Kidney epithelial cell (primary cell): Measurements from ENCODE around the gene RANBP3L. TPM values are rescaled to one million over a fixed set of nuclear protein-coding genes. Genes with fewer than 3 reads are reported as not detected.

Source experiments
- DNase-seq: peaks from one replicate; pipeline ENCODE4 v3.0.0-alpha.2; 2010; ENCODE audit warnings: low read depth
- H3K27me3 ChIP-seq: 2 replicates; pipeline ENCODE4 v1.6.0; 2011; ENCODE audit warnings: low read length; ENCODE audit not compliant: control insufficient read depth, insufficient read depth
- H3K36me3 ChIP-seq: 2 replicates; pipeline ENCODE4 v1.5.1; 2011; ENCODE audit warnings: low read length; ENCODE audit not compliant: control insufficient read depth, insufficient read depth
- H3K4me3 ChIP-seq: 2 replicates; pipeline ENCODE4 v1.5.1; 2011; ENCODE audit warnings: low read depth, mild to moderate bottlenecking, control low read depth, low read length
- total RNA-seq: library from RNA; depleted of rRNA; stranded (reverse); fragments of >200 nt; gene quantifications from 2 replicates; pipeline ENCODE4 v1.2.3, GENCODE V29; 2015
- TF ChIP-seq, protein P1 (sequence below): IDR thresholded peaks from 2 replicates; pipeline ENCODE4 v1.5.1; 2011; ENCODE audit warnings: mild to moderate bottlenecking, moderate library complexity, low read length, control low read depth, inconsistent platforms; ENCODE audit not compliant: insufficient read depth, poor library complexity, severe bottlenecking

Gene RANBP3L
- total RNA-seq, 1 donor from 2014 or later = not detected

GRCh38 chr5:36269478-36269877, 32.2 kb downstream of the RANBP3L start:
- Histone ChIP-seq H3K4me3 (no peak overlapping the region), H3K27me3 (no peaks in the 10 kb centered on the region), H3K36me3 (no peaks in the 10 kb centered on the region)
- TF ChIP-seq, protein P1, sequence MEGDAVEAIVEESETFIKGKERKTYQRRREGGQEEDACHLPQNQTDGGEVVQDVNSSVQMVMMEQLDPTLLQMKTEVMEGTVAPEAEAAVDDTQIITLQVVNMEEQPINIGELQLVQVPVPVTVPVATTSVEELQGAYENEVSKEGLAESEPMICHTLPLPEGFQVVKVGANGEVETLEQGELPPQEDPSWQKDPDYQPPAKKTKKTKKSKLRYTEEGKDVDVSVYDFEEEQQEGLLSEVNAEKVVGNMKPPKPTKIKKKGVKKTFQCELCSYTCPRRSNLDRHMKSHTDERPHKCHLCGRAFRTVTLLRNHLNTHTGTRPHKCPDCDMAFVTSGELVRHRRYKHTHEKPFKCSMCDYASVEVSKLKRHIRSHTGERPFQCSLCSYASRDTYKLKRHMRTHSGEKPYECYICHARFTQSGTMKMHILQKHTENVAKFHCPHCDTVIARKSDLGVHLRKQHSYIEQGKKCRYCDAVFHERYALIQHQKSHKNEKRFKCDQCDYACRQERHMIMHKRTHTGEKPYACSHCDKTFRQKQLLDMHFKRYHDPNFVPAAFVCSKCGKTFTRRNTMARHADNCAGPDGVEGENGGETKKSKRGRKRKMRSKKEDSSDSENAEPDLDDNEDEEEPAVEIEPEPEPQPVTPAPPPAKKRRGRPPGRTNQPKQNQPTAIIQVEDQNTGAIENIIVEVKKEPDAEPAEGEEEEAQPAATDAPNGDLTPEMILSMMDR = no peak
- no peak for DNase-seq

DNA sequence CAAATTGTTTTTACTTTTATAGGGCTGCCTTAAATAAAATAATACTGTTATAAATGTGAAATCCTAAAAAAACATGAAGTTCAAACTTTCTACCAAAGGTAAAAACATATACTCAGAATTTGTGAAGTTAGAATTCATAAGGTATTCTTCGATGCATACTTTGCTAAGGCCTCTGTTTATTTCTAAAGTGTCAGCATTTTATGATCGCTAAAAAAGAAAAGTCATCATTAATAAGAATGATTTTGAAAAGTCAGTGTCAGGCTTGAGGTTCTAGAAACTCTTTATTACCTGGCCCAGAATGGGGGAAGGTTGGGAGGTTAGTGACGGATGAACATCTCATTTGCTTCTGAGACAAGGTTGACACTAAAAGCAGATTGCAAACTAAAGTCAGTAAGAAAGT, 33.8 kb downstream of the RANBP3L start:
- H3K27me3 ChIP-seq = no peaks in the 10 kb centered on the region
- TF ChIP-seq, protein P1 = no peak
- no peak overlapping the region for H3K4me3 ChIP-seq
- H3K36me3 ChIP-seq = no peaks in the 10 kb centered on the region
- DNase-seq = no peak

GRCh38 chr5:36264202-36264760, 37.4 kb downstream of the RANBP3L start:
- TF ChIP-seq, protein P1 = no peak
- no peak for DNase-seq
- Histone ChIP-seq H3K36me3 (no peaks in the 10 kb centered on the region), H3K27me3 (no peaks in the 10 kb centered on the region), H3K4me3 (no peak overlapping the region)

GRCh38 chr5:36261186-36261585, 40.5 kb downstream of the RANBP3L start:
- no peaks in the 10 kb centered on the region for H3K36me3 ChIP-seq
- TF ChIP-seq, protein P1 = no peak
- no peak overlapping the region for H3K4me3 ChIP-seq
- no peaks in the 10 kb centered on the region for H3K27me3 ChIP-seq
- no peak for DNase-seq

GRCh38 chr5:36253575-36253974, 48.1 kb downstream of the RANBP3L start:
- TF ChIP-seq, protein P1 = no peak
- DNase-seq = no peak
- no peaks in the 10 kb centered on the region for H3K36me3 ChIP-seq
- H3K4me3 ChIP-seq = no peak overlapping the region
- no peaks in the 10 kb centered on the region for H3K27me3 ChIP-seq

GRCh38 chr5:36252722-36253365, 48.9 kb downstream of the RANBP3L start:
- TF ChIP-seq, protein P1 = no peak
- no peak overlapping the region for H3K4me3 ChIP-seq
- H3K36me3 ChIP-seq = no peaks in the 10 kb centered on the region
- no peak for DNase-seq
- no peaks in the 10 kb centered on the region for H3K27me3 ChIP-seq
